HUDEP-2 (cell line): ENCODE results near the gene CBX5.
A peak's percentile ranks its signal among the peaks of the same experiment; 100 is the strongest.
"Not testable (repeated sequence)": the region's sequence is repeated elsewhere in the genome, so short reads cannot be mapped to it uniquely, and the experiment has no call there.

Source experiments
- DNase-seq, 76 experiments: peaks; one replicate each; lab custom pipeline; 2025; ENCODE audit not compliant: unreplicated experiment in 76 of 76; lab: John Stamatoyannopoulos, UW

The CBX5 gene

DNA sequence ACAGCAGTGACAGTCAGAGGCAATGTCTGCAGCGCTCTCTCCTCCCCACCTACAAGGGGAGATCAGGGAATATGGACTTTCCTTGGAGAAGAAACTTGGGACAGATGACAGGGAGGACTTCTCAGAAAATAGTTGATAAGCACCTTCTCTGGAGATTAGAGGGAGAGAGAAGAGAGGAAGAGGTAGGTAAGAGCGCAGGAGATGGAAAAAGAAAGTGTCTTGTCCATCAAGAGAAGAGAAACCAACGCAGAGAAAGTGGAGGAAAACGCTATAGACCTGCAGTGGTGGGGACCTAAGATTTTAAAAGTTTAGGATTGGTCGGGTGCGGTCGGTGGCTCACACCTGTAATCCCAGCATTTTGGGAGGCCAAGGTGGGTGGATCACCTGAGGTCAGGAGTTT, 75.6 kb downstream of the CBX5 start:
- DNase-seq: no peak

DNA sequence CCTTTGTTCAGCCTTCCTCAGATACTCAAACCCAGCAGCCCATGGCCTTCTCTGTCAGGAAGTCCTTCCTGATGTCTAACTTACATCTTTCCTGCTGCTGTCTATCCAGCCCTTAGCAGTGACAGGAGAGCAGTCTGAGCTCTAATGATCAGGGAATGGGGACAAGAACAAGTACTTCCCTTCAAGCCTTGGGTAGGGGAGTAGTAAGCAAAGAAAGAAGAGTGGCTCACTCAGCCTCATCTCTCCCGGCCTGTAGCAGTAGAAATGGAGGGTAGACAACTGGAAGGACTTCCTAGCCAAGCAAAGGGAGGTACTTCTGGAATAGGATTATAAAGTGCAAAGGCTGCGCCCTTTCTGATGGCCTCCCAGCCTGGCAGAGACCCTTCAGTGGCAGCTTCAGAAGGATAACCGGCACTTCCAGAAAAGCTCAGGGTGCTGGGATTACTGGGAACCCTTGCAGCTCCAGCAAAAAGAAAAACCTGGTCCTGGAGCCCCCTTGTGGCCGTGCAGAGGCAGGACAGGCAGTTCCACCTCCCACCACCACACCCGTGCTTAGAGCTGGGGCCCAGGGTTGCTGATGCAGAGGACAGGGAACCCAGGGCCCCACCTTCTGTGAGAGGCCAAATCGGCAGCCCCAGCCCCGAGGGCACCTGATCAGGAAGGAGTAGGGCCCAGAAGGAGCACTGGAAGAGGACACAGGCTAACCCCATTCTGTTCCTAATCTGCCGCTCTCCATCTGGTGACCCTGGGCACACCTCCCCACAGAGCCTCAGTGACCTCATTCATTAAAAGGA, 78.7 kb downstream of the CBX5 start:
- peak in 61 of 76 experiments; percentile 1 to 74 (median 33) for DNase-seq

DNA sequence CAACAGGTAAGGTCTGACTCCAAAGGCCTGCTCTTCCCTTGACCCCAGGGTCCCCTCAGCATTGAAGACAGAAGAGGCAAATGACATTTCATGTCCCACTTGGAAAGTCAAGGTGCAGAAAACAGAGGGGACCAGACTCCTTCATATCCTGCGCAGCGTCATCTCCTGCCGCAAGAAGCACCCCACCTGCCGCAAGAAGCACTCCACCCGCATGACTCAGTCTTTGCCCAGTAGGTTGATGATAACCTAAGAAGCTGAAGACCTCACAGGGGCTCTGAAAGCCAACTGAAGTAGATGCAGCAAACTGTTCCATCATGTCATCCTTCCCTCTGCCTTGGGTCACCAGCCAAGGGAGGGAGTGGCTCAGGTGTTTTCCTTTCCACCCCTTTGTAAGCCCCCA, 79.5 kb downstream of the CBX5 start:
- no peak for DNase-seq

GRCh38 chr12:54199917-54200316, 80.0 kb downstream of the CBX5 start:
- no peak for DNase-seq

- DNase-seq: no peak
These were observed 80.9 kb downstream of the CBX5 start for GRCh38 chr12:54199034-54199433.

- DNase-seq: no peak
These were observed 82.5 kb downstream of the CBX5 start for GRCh38 chr12:54197431-54197909.

DNA sequence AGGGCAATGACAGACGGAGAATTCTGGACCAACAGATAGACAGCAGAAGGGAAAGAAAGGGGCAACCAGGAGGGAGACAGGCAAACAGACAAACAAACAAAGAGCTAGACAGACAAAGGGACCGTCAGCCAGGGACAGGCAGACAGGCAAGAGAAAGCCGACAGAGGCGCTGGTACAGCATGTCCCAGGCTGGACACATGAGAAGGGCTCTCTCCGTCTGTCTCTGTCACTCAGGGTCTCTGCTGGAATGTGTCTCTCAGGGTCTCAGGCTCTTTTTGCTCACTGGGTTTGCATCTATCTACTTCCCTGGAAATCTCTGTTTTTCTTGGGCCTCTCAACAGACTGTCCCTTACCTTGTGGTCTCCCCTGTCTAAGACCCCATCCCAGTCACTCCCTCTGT, 82.9 kb downstream of the CBX5 start:
- no peak for DNase-seq

DNA sequence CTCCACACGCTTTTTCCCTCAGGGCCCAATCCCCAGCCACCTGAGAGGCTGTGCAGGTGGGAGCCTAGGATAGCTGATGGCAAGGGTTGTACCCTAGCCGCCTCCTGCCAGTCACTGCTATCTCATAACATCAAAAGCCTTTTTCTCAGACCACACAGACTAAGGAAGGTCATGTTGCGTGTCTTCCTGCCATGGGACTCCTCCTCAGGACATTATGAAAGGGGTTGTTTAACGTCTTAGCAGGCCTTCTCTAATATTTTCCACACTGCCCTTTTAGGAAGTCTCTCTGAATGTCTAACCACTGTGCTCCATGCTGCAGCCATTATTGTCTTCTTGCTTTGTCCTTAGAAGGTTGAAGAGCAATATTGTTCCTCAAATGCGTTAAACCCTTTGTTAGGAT, 83.5 kb downstream of the CBX5 start:
- DNase-seq: no peak

- DNase-seq: no peak
These were observed 84.1 kb downstream of the CBX5 start for GRCh38 chr12:54195737-54196347.

DNA sequence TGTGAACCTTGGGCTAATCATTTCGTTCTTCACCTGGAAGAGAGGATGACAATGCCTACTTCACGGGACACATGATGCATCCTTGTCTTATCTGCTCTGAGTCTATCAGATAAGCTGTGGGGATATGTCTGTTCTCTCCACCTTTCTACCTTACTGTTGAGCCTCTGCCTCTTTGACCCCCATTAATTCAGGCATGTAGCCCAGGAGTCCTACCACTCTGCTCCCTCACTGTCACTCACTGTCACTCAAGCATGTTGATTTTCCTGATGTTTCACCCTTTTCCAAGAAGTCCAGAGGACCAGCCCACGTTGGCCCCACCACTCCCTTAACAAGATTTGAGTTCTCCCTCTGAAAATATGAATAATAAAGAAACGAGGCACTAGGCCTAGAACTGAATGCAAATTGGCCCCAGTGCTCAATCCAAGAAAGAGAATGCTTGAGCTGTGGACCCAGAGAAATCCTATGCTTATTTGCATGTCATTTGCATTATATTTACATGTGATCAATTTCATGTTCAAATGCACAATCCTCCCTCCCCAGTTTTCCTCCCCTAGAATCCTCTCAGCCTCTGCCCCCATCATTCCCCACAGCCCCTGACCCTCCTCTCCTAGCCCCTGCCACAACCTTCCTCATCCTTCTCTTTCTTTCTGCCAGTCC, 84.7 kb downstream of the CBX5 start:
- DNase-seq: no peak

- not testable (repeated sequence) for DNase-seq
These were observed 85.3 kb downstream of the CBX5 start for GRCh38 chr12:54194611-54195010.

GRCh38 chr12:54193434-54193833, 86.5 kb downstream of the CBX5 start:
- DNase-seq: no peak

DNA sequence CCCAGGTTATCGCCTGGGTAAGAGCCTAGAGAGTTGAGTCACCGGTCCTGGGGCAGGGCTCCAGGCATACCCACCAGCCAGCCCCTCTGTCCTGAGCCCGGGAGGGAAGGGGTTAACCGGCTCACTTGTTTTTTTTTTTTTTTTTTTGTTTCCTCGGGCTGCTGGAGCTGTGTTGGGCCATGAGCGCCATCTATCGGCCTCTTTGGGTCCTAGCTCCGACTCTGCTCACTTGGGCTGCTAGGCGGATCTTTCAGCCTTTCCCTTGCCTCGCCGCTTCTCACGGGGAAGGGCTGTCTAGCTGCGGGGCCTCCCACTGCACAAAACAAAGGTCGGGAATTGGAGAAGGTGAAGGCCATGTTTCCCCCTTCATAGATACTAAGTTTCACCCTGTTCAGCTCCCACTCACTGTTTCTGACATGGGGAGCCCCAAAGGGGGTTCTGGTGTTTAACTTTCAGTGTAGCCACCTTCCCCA, 88.3 kb downstream of the CBX5 start:
- peak in 67 of 76 experiments; percentile 15 to 76 (median 51) for DNase-seq

- DNase-seq: no peak
These were observed 88.8 kb downstream of the CBX5 start for GRCh38 chr12:54191126-54191525.

DNA sequence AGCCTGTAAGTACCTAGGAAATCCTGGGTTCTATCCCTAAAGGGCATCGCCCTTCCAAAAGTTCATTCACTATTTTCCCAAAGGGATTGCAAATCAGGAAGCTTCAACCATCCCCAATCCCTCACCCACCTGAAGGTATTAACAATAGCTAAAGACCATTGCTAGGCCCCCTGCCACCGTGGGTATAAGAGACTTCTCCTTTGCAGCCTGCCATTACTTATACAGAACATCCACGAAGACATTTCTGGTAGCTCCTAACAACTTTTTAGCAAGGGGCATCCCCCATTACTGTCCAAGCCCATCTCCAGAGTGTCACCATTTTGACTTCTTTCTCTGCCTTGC, 90.8 kb downstream of the CBX5 start:
- no peak for DNase-seq

DNA sequence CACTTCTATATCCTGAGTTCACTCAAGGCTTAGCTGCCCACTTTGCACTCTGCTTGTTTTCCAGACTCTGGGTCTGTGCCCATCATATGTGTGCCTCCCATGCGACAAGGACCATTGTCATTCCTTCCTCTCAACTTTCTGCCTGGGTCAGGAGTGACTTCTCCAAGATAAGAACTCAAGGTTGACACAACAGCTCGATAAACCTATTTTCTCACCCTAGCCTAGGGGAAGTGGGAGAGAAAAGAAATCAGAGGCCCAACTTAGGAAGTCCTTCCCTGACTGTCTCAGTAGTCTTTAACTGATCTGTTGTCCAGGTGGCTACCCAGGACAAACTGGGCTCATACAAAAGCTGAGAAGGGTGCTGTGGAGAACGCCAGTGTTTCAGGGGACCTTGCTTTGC, 92.8 kb downstream of the CBX5 start:
- no peak for DNase-seq

DNA sequence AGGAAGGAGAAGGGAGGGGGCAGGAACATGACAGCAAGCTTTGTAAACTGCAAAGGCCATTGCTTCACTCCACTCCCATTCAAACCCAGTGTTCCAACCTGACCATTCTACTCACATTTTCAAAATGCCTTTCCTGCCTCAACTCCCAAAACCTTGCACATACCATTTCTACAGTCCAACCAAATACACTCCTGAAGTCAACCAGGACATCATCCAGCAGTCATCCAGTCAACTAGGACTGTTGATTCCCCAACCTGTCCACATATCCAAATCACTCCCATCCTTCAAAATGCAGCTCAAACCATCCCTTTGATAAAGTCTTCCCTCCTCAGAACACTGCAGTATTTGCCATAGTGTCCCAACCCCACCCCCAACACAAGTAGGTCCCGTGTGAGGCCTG, 94.0 kb downstream of the CBX5 start:
- no peak for DNase-seq

- DNase-seq: not testable (repeated sequence)
These were observed 94.6 kb downstream of the CBX5 start for GRCh38 chr12:54185297-54185696.

DNA sequence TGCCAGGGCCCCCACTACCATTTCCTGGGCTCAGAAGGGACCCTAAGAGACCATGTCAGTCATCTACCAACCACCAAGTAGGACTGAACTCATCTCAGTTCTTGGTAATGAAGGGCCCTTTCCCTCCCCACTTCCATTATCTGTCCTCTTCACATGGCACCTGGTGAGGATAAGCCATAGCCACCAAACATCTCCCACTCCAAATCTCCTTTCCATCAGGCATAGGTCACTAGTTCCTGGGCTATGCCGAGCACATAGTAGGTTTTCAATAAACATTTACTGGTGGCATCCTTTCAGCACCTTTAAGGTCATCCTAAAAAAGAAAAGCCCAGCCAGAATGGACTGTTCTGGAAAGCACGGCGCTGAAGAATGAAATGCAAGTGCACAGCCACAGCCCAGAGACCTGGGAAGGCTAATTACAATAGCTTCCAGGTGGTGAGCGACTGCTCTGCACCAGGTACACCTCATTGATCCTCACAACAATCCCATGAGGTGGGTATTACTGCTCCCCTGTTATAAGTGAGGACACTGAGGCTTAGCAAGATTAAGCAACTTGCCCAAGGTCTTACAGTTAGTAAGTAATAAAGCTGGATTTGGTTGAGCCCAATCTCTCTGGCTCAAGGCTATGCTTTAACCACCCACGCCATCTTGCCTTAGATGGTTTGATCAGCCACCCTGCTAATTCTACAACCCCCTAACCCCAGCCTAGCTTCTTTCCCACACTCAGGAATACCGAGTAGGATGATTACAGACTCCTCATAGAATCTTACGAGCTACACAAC, 95.7 kb downstream of the CBX5 start:
- DNase-seq: no peak

GRCh38 chr12:54182981-54183380, 96.9 kb downstream of the CBX5 start:
- no peak for DNase-seq

- no peak for DNase-seq
These were observed 97.8 kb downstream of the CBX5 start for GRCh38 chr12:54182086-54182485.
